Ishikawa (cell line): ENCODE results near the gene CABP7.

Experiments
- CEBPB ChIP-seq: IDR thresholded peaks from 2 replicates; pipeline ENCODE4 v1.6.1; 2012
- EGR1 ChIP-seq: IDR thresholded peaks from 2 replicates; pipeline ENCODE4 v1.6.1; 2012
- EP300 ChIP-seq: IDR thresholded peaks from 2 replicates; pipeline ENCODE4 v1.6.1; 2012; ENCODE audit warnings: borderline replicate concordance
- FOXM1 ChIP-seq: IDR thresholded peaks from 2 replicates; pipeline ENCODE4 v1.6.1; 2012; ENCODE audit warnings: low read depth, borderline replicate concordance
- NFIC ChIP-seq: IDR thresholded peaks from 2 replicates; pipeline ENCODE4 v1.6.1; 2012
- RAD21 ChIP-seq: IDR thresholded peaks from 2 replicates; pipeline ENCODE4 v1.6.1; 2012; ENCODE audit warnings: low read depth
- REST ChIP-seq: IDR thresholded peaks from 2 replicates; pipeline ENCODE4 v1.6.1; 2012; ENCODE audit warnings: low read depth, mild to moderate bottlenecking
- TAF1 ChIP-seq: IDR thresholded peaks from 2 replicates; pipeline ENCODE4 v1.6.1; 2012; ENCODE audit warnings: low read depth, mild to moderate bottlenecking
- TCF12 ChIP-seq: IDR thresholded peaks from 2 replicates; pipeline ENCODE4 v1.6.1; 2012; ENCODE audit warnings: low read depth
- YY1 ChIP-seq: IDR thresholded peaks from 2 replicates; pipeline ENCODE4 v1.6.1; 2012; ENCODE audit warnings: low read depth
- ZBTB7A ChIP-seq: IDR thresholded peaks from 2 replicates; pipeline ENCODE4 v1.6.1; 2012; ENCODE audit warnings: low read depth
- TF ChIP-seq, protein P1 (sequence below): IDR thresholded peaks from 2 replicates; pipeline ENCODE4 v1.6.1; 2012

- TF ChIP-seq TAF1 (no peak), EGR1 (no peak), REST (no peak), RAD21 (no peak), TCF12 (no peak), ZBTB7A (no peak), YY1 (no peak), CEBPB (no peak), EP300 (no peak), FOXM1 (no peak), NFIC (no peak)
- TF ChIP-seq, protein P1, sequence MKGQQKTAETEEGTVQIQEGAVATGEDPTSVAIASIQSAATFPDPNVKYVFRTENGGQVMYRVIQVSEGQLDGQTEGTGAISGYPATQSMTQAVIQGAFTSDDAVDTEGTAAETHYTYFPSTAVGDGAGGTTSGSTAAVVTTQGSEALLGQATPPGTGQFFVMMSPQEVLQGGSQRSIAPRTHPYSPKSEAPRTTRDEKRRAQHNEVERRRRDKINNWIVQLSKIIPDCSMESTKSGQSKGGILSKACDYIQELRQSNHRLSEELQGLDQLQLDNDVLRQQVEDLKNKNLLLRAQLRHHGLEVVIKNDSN = no peak
Observed at GRCh38 chr22:29684244-29684643, 35.6 kb upstream of the CABP7 start.
